ENCODE measurements around the gene RPS16. TPM values are rescaled to one million over a fixed set of nuclear protein-coding genes. Genes with fewer than 3 reads are reported as not detected.

The RPS16 gene
- total RNA-seq, 6 experiments from 2014 or later: 1,647 to 2,008 (median 1,885) TPM

GRCh38 chr19:39388657-39389056 is 47.1 kb downstream of the RPS16 start:
- Mint-ChIP-seq H3K9me3 (no peaks in the 10 kb centered on the region; the same call in 1 of the 2 replicates), H3K4me1 (ENCODE audit: low read depth) (peaks cover 42% of the 10 kb centered on the region), H3K36me3 (ENCODE audit: low read depth) (peaks cover 41% of the 10 kb centered on the region), H3K27me3 (ENCODE audit: insufficient read depth) (peaks cover 8% of the 10 kb centered on the region), H3K4me3 (no peak overlapping the region), H3K27ac (peak overlapping the region; percentile 1; the same call in 1 of the 2 replicates)
- TF ChIP-seq CTCF (IDR thresholded peaks at IDR 0.05): no peak
- no peak for DNase-seq

- Mint-ChIP-seq H3K9me3 (no peaks in the 10 kb centered on the region; the same call in 1 of the 2 replicates), H3K4me1 (ENCODE audit: low read depth) (peaks cover 34% of the 10 kb centered on the region), H3K27me3 (ENCODE audit: insufficient read depth) (peaks cover 7% of the 10 kb centered on the region), H3K4me3 (no peak overlapping the region), H3K36me3 (ENCODE audit: low read depth) (peaks cover 40% of the 10 kb centered on the region), H3K27ac (peak overlapping the region; percentile 60)
- no peak for TF ChIP-seq CTCF (IDR thresholded peaks at IDR 0.05)
- DNase-seq: no peak
Observed at GRCh38 chr19:39386557-39386956, 49.2 kb downstream of the RPS16 start.

DNA sequence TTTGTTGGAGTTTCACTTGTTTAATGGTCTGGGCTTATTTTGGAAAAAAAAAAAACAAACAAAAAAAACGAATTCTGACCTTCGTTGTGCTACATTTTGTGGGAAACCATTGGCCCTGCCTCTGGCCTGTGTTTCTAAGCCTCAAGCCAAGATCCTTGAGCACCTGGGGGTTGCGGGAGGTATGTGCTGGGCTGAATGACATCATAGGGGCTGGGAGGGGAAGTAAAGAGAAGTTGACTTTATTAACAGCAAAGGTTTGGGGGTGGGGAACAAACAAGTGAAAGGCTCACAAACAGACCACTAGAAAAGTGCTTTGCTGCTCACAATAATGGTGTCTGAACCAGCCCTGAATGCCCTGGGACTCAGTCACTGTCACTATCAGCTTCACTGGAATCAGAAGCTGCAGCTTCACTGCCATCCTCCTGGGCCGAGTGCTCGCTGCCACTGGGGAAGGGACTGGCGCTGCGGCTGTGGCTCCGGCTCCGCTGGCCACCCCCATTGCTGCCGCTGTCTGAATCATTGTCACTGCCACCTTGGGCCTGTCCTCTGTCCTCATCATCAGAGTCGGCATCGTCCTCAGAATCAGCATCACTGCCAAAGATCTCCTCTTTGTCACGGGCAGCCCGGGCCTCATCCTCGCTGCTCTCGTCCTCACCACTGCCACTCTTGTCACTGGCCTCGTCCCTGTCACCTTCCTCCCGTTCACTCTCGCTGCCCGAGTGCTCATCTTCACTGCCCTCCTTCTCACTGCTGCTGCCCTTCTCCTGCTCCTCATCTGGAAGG is 49.9 kb downstream of the RPS16 start:
- peaks cover 37% of the 10 kb centered on the region for H3K4me1 Mint-ChIP-seq (ENCODE audit: low read depth)
- H3K9me3 Mint-ChIP-seq: no peaks in the 10 kb centered on the region; the same call in 1 of the 2 replicates
- peaks cover 2% of the 10 kb centered on the region for H3K27me3 Mint-ChIP-seq (ENCODE audit: insufficient read depth)
- H3K4me3 Mint-ChIP-seq: no peak overlapping the region
- H3K36me3 Mint-ChIP-seq (ENCODE audit: low read depth): peaks cover 41% of the 10 kb centered on the region
- no peak for TF ChIP-seq CTCF (IDR thresholded peaks at IDR 0.05)
- DNase-seq: no peak
- peak overlapping the region; percentile 60 for H3K27ac Mint-ChIP-seq

DNA sequence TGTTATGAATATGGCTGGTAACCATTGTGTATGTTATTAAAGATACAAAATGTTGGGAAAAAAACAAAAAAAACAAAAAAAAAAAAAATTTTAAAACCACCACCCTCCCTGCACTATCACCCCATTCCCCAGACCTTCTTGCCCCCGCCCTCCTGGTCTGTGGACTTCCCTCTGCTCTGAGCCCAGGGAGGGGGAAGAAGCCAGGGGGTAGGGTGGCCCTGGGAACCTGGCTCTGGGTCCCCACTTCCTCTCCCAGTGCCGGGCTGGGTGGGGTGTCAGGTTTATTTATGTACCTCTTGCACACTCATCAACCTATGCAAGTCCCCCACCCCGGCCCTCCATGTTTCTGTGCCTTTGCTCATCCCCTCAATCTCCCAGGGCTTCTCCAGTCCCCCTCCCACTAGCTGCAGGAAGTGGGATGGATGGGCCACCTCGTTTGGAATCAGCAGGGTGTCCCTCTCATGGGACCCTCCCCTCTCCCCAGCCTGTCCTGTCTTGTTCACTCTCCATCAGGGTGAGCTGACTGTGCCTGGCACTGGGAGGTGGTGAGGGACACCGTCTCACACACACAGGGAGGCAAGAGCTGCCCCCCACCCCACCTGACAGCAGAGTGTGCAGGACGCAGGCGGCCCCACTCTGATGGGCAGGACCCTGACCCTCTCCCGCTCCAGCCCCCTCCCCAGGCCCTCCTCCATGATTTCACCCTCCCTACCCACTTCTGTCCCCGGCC is 50.7 kb downstream of the RPS16 start:
- Mint-ChIP-seq H3K27me3 (ENCODE audit: insufficient read depth) (peaks cover 2% of the 10 kb centered on the region), H3K27ac (no peak overlapping the region), H3K36me3 (ENCODE audit: low read depth) (peaks cover 41% of the 10 kb centered on the region), H3K9me3 (no peaks in the 10 kb centered on the region), H3K4me1 (ENCODE audit: low read depth) (peaks cover 33% of the 10 kb centered on the region), H3K4me3 (no peak overlapping the region)
- no peak for TF ChIP-seq CTCF (IDR thresholded peaks at IDR 0.05)
- no peak for DNase-seq

Small RNAs within 50 kb of the gene (microRNA-seq; reads per million reads assigned to microRNA genes)
- not detected for gene MIR4530

Other genes with a start within 250 kb of the RPS16 start
- gene NCCRP1, start 239.0 kb downstream of the RPS16 start, total RNA-seq (2021; fragmentation: NEBNext Ultra II Directional; extraction: Animal tissue kit (Norgen Biotek cat#: 25700)): not detected
- gene SYCN, start 231.7 kb downstream of the RPS16 start, total RNA-seq (2021; fragmentation: NEBNext Ultra II Directional; extraction: Animal tissue kit (Norgen Biotek cat#: 25700)): not detected
- gene IFNL3, start 190.9 kb downstream of the RPS16 start, total RNA-seq (2021; fragmentation: NEBNext Ultra II Directional; extraction: Animal tissue kit (Norgen Biotek cat#: 25700)): not detected
- not detected for gene IFNL4, start 187.1 kb downstream of the RPS16 start, total RNA-seq (2021; fragmentation: NEBNext Ultra II Directional; extraction: Animal tissue kit (Norgen Biotek cat#: 25700))
- not detected for gene IFNL2, start 167.6 kb downstream of the RPS16 start, total RNA-seq (2021; fragmentation: NEBNext Ultra II Directional; extraction: Animal tissue kit (Norgen Biotek cat#: 25700))
- not detected for gene IFNL1, start 139.5 kb downstream of the RPS16 start, total RNA-seq (2021; fragmentation: NEBNext Ultra II Directional; extraction: Animal tissue kit (Norgen Biotek cat#: 25700))
- gene LRFN1, start 115.1 kb downstream of the RPS16 start, total RNA-seq (2021; fragmentation: NEBNext Ultra II Directional; extraction: Animal tissue kit (Norgen Biotek cat#: 25700)): under 1 TPM in 2 of 6 experiments, not detected in 4; 0.07 to 0.14 TPM
- gene GMFG, start 99.9 kb downstream of the RPS16 start, total RNA-seq (2021; fragmentation: NEBNext Ultra II Directional; extraction: Animal tissue kit (Norgen Biotek cat#: 25700)): 1 to 10 TPM in 1 of 6 experiments, under 1 TPM in 5; 0.37 to 1.1 (median 0.77) TPM
- gene SAMD4B, start 93.5 kb downstream of the RPS16 start, total RNA-seq (2021; fragmentation: NEBNext Ultra II Directional; extraction: Animal tissue kit (Norgen Biotek cat#: 25700)): 100 to 1,000 TPM; 107 to 133 (median 124) TPM
- 10 to 100 TPM; 46.8 to 70.0 (median 60.6) TPM for gene PAF1, start 44.8 kb downstream of the RPS16 start, total RNA-seq (2021; fragmentation: NEBNext Ultra II Directional; extraction: Animal tissue kit (Norgen Biotek cat#: 25700))
- 10 to 100 TPM; 38.2 to 48.5 (median 45.2) TPM for gene MED29, start 44.6 kb downstream of the RPS16 start, total RNA-seq (2021; fragmentation: NEBNext Ultra II Directional; extraction: Animal tissue kit (Norgen Biotek cat#: 25700))
- gene ZFP36, start 29.1 kb downstream of the RPS16 start, total RNA-seq (2021; fragmentation: NEBNext Ultra II Directional; extraction: Animal tissue kit (Norgen Biotek cat#: 25700)): 10 to 100 TPM; 30.9 to 81.6 (median 68.5) TPM
- gene PLEKHG2, start 23.3 kb downstream of the RPS16 start, total RNA-seq (2021; fragmentation: NEBNext Ultra II Directional; extraction: Animal tissue kit (Norgen Biotek cat#: 25700)): 10 to 100 TPM; 38.3 to 56.0 (median 45.7) TPM
- 100 to 1,000 TPM; 102 to 129 (median 107) TPM for gene SUPT5H, start 9.6 kb upstream of the RPS16 start, total RNA-seq (2021; fragmentation: NEBNext Ultra II Directional; extraction: Animal tissue kit (Norgen Biotek cat#: 25700))
- 100 to 1,000 TPM in 1 of 6 experiments, 10 to 100 TPM in 5; 86.2 to 104 (median 92.5) TPM for gene TIMM50, start 44.9 kb upstream of the RPS16 start, total RNA-seq (2021; fragmentation: NEBNext Ultra II Directional; extraction: Animal tissue kit (Norgen Biotek cat#: 25700))
- under 1 TPM in 2 of 6 experiments, not detected in 4; 0.38 to 0.45 TPM for gene DLL3, start 63.0 kb upstream of the RPS16 start, total RNA-seq (2021; fragmentation: NEBNext Ultra II Directional; extraction: Animal tissue kit (Norgen Biotek cat#: 25700))
- gene SELENOV, start 79.2 kb upstream of the RPS16 start, total RNA-seq (2021; fragmentation: NEBNext Ultra II Directional; extraction: Animal tissue kit (Norgen Biotek cat#: 25700)): not detected
- 1 to 10 TPM; 2.2 to 3.7 (median 3.3) TPM for gene EID2B, start 96.9 kb upstream of the RPS16 start, total RNA-seq (2021; fragmentation: NEBNext Ultra II Directional; extraction: Animal tissue kit (Norgen Biotek cat#: 25700))
- 10 to 100 TPM; 18.4 to 23.4 (median 19.0) TPM for gene EID2, start 104.2 kb upstream of the RPS16 start, total RNA-seq (2021; fragmentation: NEBNext Ultra II Directional; extraction: Animal tissue kit (Norgen Biotek cat#: 25700))
- not detected for gene LGALS13, start 166.6 kb upstream of the RPS16 start, total RNA-seq (2021; fragmentation: NEBNext Ultra II Directional; extraction: Animal tissue kit (Norgen Biotek cat#: 25700))
- gene LGALS16, start 220.0 kb upstream of the RPS16 start, total RNA-seq (2021; fragmentation: NEBNext Ultra II Directional; extraction: Animal tissue kit (Norgen Biotek cat#: 25700)): not detected

All from HFFc6 (cell line).